22Rv1 (cell line): ENCODE data around the gene JAML.

Source experiments
- ZFX ChIP-seq: fragments of 450-650 bp; IDR thresholded peaks from 2 replicates; pipeline ENCODE4 v1.6.1; 2017; ENCODE audit warnings: antibody characterized with exemption, borderline replicate concordance
- TF ChIP-seq, protein P1 (sequence below): fragments of 450-650 bp; IDR thresholded peaks from 2 replicates; pipeline ENCODE4 v1.5.1; 2017; ENCODE audit warnings: mild to moderate bottlenecking

DNA sequence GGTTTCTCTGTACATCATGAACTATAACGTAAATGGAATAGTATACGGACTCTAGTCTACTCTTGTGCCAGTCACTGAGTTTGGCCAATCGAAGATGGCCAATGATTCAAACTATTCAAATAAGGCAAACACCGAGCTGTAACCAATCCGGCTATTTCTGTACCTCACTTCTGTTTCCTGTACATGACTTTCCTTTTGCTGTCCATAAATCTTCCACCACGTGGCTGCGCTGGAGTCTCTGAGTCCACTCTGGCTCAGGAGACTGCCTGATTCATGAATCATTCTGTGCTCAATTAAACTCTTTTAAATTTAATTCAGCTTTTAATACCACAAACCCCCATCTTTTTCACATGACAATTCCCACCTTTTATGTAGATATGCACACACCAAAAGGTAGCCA lies 1.5 kb upstream of the JAML start:
- TF ChIP-seq, protein P1, sequence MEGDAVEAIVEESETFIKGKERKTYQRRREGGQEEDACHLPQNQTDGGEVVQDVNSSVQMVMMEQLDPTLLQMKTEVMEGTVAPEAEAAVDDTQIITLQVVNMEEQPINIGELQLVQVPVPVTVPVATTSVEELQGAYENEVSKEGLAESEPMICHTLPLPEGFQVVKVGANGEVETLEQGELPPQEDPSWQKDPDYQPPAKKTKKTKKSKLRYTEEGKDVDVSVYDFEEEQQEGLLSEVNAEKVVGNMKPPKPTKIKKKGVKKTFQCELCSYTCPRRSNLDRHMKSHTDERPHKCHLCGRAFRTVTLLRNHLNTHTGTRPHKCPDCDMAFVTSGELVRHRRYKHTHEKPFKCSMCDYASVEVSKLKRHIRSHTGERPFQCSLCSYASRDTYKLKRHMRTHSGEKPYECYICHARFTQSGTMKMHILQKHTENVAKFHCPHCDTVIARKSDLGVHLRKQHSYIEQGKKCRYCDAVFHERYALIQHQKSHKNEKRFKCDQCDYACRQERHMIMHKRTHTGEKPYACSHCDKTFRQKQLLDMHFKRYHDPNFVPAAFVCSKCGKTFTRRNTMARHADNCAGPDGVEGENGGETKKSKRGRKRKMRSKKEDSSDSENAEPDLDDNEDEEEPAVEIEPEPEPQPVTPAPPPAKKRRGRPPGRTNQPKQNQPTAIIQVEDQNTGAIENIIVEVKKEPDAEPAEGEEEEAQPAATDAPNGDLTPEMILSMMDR, result no peak
- no peak for TF ChIP-seq ZFX
